HG03565 (cell line): Measurements from ENCODE around the gene BRPF3.

Experiments used
- ATAC-seq: cut with Tn5 transposase; IDR thresholded peaks from one replicate; pipeline ENCODE4 v1.9.1; 2021; ENCODE audit warnings: mild to moderate bottlenecking, moderate library complexity; ENCODE audit not compliant: unreplicated experiment

Gene BRPF3

DNA sequence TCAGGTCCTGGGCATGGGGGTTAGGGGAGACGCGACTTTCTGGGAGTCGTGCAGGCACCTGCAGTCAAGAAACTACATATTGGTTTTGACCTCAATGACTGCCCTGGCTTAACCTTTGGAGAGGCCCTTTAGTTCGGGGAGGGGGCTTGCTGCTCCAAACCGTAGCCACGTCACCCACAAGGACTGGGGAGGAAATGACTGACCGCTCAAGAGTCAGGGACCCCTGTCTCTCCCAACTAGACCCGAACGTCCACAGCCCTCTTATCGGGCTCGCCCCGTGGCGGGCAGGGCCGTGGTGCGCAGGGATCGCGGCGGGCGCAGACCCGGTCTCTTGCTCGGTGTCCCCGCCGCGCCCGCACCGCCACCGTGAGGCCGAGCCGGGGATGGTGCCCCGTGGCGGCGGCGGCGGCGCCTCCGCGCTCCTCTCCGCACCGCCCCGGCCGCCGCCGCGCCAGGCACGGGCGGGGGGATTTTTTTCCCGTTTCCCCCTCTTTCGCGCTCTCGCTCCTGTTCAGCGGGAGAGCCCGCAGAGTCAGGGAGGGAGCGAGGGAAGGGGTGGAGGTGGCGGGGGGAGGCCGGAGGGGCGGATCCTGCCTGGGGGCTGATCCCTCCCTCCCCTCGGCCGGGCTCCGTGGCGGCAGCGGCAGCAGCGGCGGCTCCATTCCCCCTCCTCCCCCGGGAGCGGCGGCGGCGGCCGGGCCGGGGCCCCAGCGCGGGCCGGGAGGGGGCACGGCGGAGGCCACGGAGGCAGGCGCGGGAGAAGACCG, at the start of gene BRPF3:
Gene BRPF3 (plus strand): TSS at position 632 of the 767 bp plus-strand sequence. CDS start 3,579 bp downstream, outside the sequence.
- no peak for ATAC-seq

DNA sequence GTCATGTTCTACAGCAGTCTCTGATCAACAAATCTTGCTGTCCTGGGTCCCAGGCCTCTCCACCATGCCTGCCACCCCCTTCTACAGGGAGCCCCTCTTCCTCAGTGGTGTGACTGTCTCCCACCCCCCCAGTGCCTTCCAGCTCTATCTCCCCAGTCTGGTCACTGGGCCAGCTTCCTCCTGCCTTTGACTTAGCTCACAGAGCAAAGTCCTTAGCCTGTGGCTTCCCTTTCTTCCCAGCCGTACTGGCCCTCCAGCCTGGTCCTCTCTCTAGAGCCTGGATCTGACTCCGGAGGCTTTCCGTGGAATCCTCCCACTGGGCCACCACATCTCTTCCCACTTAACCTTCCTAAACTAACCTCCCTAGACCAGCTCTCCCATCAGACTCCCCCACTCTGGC, 49.2 kb upstream of the BRPF3 start:
- ATAC-seq, result no peak

- no peak for ATAC-seq
Measured at GRCh38 chr6:36149476-36149875, 47.1 kb upstream of the BRPF3 start.

- no peak for ATAC-seq
Measured at GRCh38 chr6:36150283-36150682, 46.3 kb upstream of the BRPF3 start.

- ATAC-seq, result no peak
Measured at GRCh38 chr6:36154286-36154685, 42.3 kb upstream of the BRPF3 start.

DNA sequence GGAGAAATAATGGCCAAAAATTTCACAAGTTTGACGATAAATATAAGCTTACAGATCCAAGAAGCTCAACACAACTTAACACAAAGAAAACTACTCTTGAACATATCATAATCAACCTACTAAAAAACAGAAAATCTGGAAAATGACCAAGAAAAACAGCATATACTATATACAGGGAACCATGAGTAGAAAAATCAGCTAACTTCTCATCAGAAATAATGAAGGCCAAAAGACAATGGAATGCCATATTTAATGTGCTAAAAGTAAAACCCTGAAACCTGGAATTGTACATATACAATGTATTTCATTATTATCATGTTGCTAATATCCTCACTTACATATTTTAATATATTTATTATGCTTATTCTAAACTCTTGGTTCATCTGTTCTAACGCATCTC, 40.9 kb upstream of the BRPF3 start:
- ATAC-seq, result no peak

- no peak for ATAC-seq
Measured at GRCh38 chr6:36160147-36160760, 36.3 kb upstream of the BRPF3 start.

- no peak for ATAC-seq
Measured at GRCh38 chr6:36169023-36170007, 27.2 kb upstream of the BRPF3 start.

- no peak for ATAC-seq
Measured at GRCh38 chr6:36170704-36171103, 25.8 kb upstream of the BRPF3 start.

GRCh38 chr6:36171573-36171972, 25.0 kb upstream of the BRPF3 start:
- ATAC-seq, result no peak

DNA sequence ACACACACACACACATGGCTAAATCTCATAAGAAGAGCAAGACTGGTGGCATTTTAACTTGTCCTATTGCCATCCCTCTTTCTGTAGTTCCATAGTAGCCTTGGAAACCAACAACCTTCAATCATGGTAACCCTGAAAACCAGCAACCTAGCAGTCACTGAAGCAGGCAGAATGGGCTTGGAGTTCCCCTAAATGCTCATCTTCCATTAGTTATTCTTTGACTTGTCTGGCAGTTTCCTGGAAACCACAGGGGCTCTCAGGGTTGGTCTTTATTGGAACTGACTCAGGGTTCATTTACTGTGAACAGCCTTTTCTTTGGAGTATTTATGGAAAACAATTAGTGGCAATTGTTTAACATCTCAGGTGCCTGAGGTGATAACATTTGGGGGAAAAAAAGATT, 19.4 kb upstream of the BRPF3 start:
- ATAC-seq, result no peak

GRCh38 chr6:36178544-36178943, 18.0 kb upstream of the BRPF3 start:
- ATAC-seq, result no peak

DNA sequence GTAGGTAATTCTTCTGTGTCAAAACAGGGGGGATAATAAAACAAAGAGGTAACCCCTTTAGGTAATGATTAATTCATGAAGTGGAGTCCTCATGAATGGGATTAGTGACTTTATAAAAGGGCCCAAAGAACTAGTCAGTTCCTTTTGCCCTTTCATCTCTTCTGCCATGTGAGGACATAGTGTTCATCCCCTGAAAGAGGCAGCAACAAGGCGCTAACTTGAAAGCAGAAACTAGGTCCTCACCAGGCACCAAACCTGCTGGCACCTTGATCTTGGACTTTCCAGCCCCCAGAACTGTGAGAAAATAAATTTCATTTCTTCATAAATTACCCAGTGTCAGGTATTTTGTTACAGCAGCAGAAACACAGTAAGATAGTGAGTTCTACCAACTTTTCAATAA, 16.4 kb upstream of the BRPF3 start:
- ATAC-seq, result no peak

- ATAC-seq, result no peak
Measured at GRCh38 chr6:36184311-36184710, 12.2 kb upstream of the BRPF3 start.

GRCh38 chr6:36186199-36186598, 10.3 kb upstream of the BRPF3 start:
- no peak for ATAC-seq

DNA sequence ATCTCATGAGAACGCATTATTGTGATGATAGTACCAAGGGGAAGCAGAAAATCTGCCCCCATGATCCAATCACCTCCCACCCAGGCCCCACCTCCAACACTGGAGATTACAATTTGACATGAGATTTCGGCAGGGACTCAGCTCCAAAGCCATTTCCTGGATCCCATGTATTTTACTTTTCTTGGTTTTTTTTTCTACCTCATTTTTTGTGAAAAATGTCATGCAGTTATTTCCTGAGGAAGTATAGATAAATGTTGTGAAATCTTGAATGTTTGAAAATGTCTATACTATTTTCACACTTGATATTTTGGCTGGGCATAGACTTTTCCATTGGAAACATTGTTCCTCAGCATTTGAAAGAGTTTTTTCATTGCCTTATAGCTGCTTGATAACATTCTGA, 9.1 kb upstream of the BRPF3 start:
- no peak for ATAC-seq

DNA sequence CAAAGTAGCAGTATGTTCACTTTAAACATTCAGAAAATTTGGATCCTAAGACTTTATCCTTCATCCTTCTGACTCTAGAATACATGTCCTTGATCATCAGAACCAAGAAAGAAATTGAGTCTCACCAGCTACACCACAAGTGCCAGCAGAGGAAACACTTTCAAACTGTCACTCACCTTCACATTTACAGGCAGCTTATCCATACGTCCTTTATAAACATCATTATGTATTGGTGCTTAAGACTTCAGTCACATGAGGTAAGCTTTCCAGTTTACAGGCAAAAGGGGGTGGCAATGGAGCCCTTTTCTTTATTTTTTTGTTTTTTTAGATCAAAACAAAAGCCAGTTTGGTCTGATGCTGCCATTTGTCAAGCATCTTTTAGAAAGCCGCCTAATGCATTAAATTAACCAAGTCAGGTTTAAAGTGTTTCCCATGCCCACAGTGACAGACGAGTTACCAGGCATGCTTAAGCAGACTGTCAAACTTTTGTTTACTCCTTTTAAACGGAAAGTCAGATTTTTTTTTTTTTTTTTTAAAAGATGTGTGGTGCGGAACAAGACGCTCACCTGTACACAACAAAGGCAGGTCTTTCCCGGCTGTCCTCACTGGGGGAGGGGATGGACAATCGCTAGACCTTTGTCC, 952 bp upstream of the BRPF3 start:
- no peak for ATAC-seq

GRCh38 chr6:36196880-36197548, 470 bp downstream of the BRPF3 start:
- peak; percentile 78 for ATAC-seq

DNA sequence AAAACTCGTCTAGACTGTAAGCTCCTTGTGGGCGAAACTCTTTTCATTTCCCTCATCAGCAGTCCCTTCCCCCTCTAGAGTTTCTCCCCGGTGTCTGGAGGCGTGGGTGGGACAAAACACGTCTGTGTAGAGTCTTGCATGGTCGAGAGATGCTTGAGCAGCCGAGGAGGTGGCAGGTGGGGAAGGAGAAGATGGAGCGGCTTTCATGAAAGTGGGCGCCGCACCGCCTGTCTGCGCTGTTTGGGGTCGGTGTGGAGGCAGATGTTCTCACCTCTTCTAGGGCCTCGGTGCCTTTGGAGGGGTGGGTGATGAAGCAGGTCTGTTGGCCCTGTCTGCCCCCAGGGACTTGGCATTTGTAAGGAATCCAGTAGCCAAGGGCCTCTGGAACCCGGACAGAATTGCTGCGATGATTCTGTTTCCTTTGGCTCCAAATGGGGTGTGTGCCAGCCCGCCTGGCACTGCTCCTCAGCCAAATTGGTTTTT, 1.2 kb downstream of the BRPF3 start:
- no peak for ATAC-seq

DNA sequence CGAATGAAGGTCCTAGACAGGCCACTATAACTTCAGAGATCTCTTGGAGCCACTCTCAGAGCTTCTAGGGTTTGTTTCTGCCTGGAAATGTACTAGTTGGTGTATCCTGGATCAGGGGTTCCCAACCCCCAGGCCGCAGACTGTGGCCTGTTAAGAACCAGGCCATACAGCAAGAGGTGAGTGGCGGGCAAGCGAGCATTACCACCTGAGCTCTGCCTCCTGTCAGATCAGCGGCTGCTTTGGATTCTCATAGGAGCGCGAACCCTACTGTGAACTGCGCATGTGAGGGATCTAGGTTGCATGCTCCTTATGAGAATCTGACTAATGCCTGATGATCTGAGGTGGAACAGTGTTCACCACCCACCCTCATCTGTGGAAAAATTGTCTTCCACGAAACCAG, 2.4 kb downstream of the BRPF3 start:
- no peak for ATAC-seq
